K562 (cell line): Measurements from ENCODE around the gene FAM171A2. TPM values are rescaled to one million over a fixed set of nuclear protein-coding genes. Genes with fewer than 3 reads are reported as not detected.
A peak's percentile ranks its signal among the peaks of the same experiment; 100 is the strongest.

Experiments
- CLOCK ChIP-seq: fragments of 250-450 bp; sonication (Bioruptor Pico); IDR thresholded peaks from 2 replicates; pipeline ENCODE4 v1.4.0; 2020; ENCODE audit warnings: mild to moderate bottlenecking, moderate library complexity, borderline replicate concordance
- CTBP1 ChIP-seq: fragments of 450-650 bp; IDR thresholded peaks from 2 replicates; pipeline ENCODE4 v1.6.1; 2016; ENCODE audit warnings: borderline replicate concordance
- FOXA1 ChIP-seq: fragments of 450-650 bp; IDR thresholded peaks from 2 replicates; pipeline ENCODE4 v1.6.1; 2016; ENCODE audit warnings: mild to moderate bottlenecking, borderline replicate concordance
- FOXA3 ChIP-seq, 2 experiments: fragments of 450-650 bp in 1 of 2; sonication (generic) in 1 of 2; formaldehyde crosslinking; IDR thresholded peaks in 1 of 2; conservative IDR thresholded peaks in 1 of 2; 2 replicates each; pipeline versions ENCODE4 v1.4.0 to v1.8.0; 2020 to 2022; ENCODE audit warnings: mild to moderate bottlenecking in 2 of 2, missing genetic modification reagents in 1 of 2
- KLF1 ChIP-seq: fragments of 450-650 bp; IDR thresholded peaks from 2 replicates; pipeline ENCODE4 v1.6.1; 2016; ENCODE audit warnings: missing genetic modification characterization, missing compliant biosample characterization
- RB1 ChIP-seq: fragments of 450-650 bp; IDR thresholded peaks from 2 replicates; pipeline ENCODE4 v1.6.1; 2017; ENCODE audit warnings: low read depth, mild to moderate bottlenecking
- RFX5 ChIP-seq: IDR thresholded peaks from 2 replicates; pipeline ENCODE4 v1.6.1; 2011; ENCODE audit warnings: low read depth, mild to moderate bottlenecking, improper control_type of control experiment, low read length
- SAFB ChIP-seq: fragments of 200-400 bp; formaldehyde crosslinking; IDR thresholded peaks from 2 replicates; pipeline ENCODE4 v1.6.1; 2017; ENCODE audit warnings: low read depth, low read length, borderline replicate concordance
- SAFB2 ChIP-seq: fragments of 200-400 bp; formaldehyde crosslinking; IDR thresholded peaks from 2 replicates; pipeline ENCODE4 v1.6.1; 2018; ENCODE audit warnings: borderline replicate concordance, low read length, low read depth, moderate library complexity; ENCODE audit not compliant: severe bottlenecking
- TAF1 ChIP-seq: IDR thresholded peaks from 2 replicates; pipeline ENCODE4 v1.6.1; 2011; ENCODE audit warnings: mild to moderate bottlenecking, low read length, moderate library complexity; ENCODE audit not compliant: insufficient read depth, control insufficient read depth, severe bottlenecking; ENCODE audit errors: extremely low read depth
- TAL1 ChIP-seq: fragments of 450-650 bp; IDR thresholded peaks from 2 replicates; pipeline ENCODE4 v1.6.1; 2016; ENCODE audit warnings: mild to moderate bottlenecking
- ZBTB1 ChIP-seq: sonication (generic); formaldehyde crosslinking; IDR thresholded peaks from 2 replicates; pipeline ENCODE4 v1.8.1; 2023; ENCODE audit warnings: missing genetic modification reagents, low read depth, mild to moderate bottlenecking, borderline replicate concordance
- ZNF253 ChIP-seq: fragments of 250-450 bp; sonication (Bioruptor Pico); conservative IDR thresholded peaks from 2 replicates; pipeline ENCODE4 v1.6.1; 2021; ENCODE audit warnings: mild to moderate bottlenecking
- ZNF395 ChIP-seq: fragments of 200-800 bp; sonication (Bioruptor generic); IDR thresholded peaks from 2 replicates; pipeline ENCODE4 v1.6.1; 2017; ENCODE audit warnings: missing genetic modification characterization, missing compliant biosample characterization
- ZNF449 ChIP-seq: fragments of 250-450 bp; sonication (Bioruptor Pico); IDR thresholded peaks from 2 replicates; pipeline ENCODE4 v1.8.0; 2022; ENCODE audit warnings: moderate library complexity, mild to moderate bottlenecking, inconsistent platforms
- ZNF609 ChIP-seq: sonication (generic); formaldehyde crosslinking; IDR thresholded peaks from 2 replicates; pipeline ENCODE4 v1.8.1; 2023; ENCODE audit warnings: missing genetic modification reagents, mild to moderate bottlenecking, borderline replicate concordance
- polyA plus RNA-seq, 8 experiments: library from polyadenylated mRNA; depleted of rRNA in 4 of 8; stranded (reverse) in 5 of 8; unstranded in 3 of 8; fragments of >200 nt; fragmentation: Nextera tagmentation in 2 of 8; fragmentation: Illumina TruSeq in 1 of 8; extraction: Ambion mirVana in 2 of 8; extraction: Trizol in 1 of 8; gene quantifications; 2 replicates each; pipeline versions ENCODE4 v1.2.1 to v1.2.3, GENCODE V29; 2011 to 2014; ENCODE audit warnings: inconsistent platforms in 1 of 8, missing spikeins in 1 of 8
- total RNA-seq, 7 experiments: library from RNA; depleted of rRNA in 6 of 7; stranded (reverse); fragments of >200 nt in 6 of 7; fragmentation: Illumina TruSeq in 2 of 7; extraction: Trizol in 2 of 7; gene quantifications; 2 replicates each; pipeline versions ENCODE4 v1.2.1 to v1.2.3, GENCODE V29; 2011 to 2021; ENCODE audit warnings: low replicate concordance in 1 of 7

FAM171A2 gene
- total and polyA plus RNA-seq, 9 of the 15 experiments (the other 6 are each of a cell fraction or from before 2014, with no cell fraction given): 0.10 to 10.2 (median 2.0) TPM; not detected in 1

GRCh38 chr17:44363613-44364159 lies at the start of gene FAM171A2 (continued):
- TF ChIP-seq ZNF395 (0 out of 2 replicates have a peak, but pooled peaks have one; percentile 27), FOXA1 (no peak), CLOCK (CRISPR knock-in tag) (no peak), RFX5 (no peak), FOXA3 (CRISPR knock-in tag; conservative IDR thresholded peaks at IDR 0.05 in 1 of 2, IDR thresholded peaks at IDR 0.05 in 1 of 2) (no peak), TAL1 (no peak), SAFB (no peak), ZNF253 (no peak), ZBTB1 (CRISPR knock-in tag) (0 out of 2 replicates have a peak, but pooled peaks have one; percentile 31), CTBP1 (peak; percentile 65; the same call in 1 of the 2 replicates), TAF1 (peak; percentile 41), SAFB2 (no peak), KLF1 (tag) (no peak), RB1 (peak; percentile 93), ZNF609 (CRISPR knock-in tag) (no peak), ZNF449 (CRISPR knock-in tag) (no peak)
